ENCODE measurements around the gene IGF2BP3.

DNA sequence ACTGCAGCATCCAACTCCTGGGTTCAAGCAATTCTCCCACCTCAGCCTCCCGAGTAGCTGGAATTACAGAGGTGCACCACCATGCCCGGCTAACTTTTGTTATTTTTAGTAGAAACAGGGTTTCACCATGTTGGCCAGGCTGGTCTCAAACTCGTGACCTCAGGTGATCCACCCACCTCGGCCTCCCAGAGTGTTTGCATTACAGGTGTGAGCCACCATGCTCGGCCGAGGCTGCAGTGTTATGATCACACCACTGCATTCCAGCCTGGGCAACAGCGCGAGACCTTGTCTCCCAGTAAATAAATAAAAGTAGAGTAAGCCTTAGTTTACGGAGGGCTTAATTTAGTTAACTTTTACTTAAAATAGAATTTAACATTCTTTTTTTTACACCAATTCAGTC, 23.7 kb upstream of the IGF2BP3 start:
- no peak for TF ChIP-seq CTCF (conservative IDR thresholded peaks at IDR 0.05; ENCODE audit: low read length)
- TF ChIP-seq EZH2phosphoT487 (IDR thresholded peaks at IDR 0.05; ENCODE audit: borderline replicate concordance, low read depth, low read length): no peak
